Measurements from ENCODE around the gene MRE11.

DNA sequence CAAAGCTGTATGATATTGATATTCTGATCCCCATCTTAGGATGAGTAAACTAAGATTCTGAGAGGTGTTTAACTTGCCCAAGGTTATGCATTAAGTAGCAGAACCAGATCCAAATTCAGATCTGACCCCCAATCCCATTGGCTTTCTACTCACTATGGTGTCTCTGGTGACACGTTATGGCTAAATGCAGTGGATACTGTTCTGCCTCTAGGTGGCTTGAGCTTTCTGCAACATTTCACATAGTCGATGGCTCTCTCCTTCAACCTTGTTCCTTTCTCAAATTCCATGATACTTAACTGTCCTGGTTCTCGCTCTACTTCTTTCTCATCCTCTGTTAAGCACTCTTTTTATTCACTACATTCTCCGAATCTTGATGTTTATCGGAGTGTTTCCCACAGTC is 28.0 kb upstream of the MRE11 start:
- TF ChIP-seq, protein P1, sequence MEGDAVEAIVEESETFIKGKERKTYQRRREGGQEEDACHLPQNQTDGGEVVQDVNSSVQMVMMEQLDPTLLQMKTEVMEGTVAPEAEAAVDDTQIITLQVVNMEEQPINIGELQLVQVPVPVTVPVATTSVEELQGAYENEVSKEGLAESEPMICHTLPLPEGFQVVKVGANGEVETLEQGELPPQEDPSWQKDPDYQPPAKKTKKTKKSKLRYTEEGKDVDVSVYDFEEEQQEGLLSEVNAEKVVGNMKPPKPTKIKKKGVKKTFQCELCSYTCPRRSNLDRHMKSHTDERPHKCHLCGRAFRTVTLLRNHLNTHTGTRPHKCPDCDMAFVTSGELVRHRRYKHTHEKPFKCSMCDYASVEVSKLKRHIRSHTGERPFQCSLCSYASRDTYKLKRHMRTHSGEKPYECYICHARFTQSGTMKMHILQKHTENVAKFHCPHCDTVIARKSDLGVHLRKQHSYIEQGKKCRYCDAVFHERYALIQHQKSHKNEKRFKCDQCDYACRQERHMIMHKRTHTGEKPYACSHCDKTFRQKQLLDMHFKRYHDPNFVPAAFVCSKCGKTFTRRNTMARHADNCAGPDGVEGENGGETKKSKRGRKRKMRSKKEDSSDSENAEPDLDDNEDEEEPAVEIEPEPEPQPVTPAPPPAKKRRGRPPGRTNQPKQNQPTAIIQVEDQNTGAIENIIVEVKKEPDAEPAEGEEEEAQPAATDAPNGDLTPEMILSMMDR (conservative IDR thresholded peaks at IDR 0.05) = peak; percentile 53
- no peak for TF ChIP-seq ZFX (IDR thresholded peaks at IDR 0.05)

All from C4-2B (cell line).